HUES48 (cell line): ENCODE data around the gene C22orf23.

Experiments used
- H3K27ac ChIP-seq: one replicate; pipeline ENCODE4 v1.7.0; 2013; ENCODE audit warnings: low read depth, low read length, inconsistent platforms
- H3K27me3 ChIP-seq: 2 replicates; pipeline ENCODE4 v1.6.1; 2013; ENCODE audit warnings: mild to moderate bottlenecking, low read length; ENCODE audit not compliant: control insufficient read depth, insufficient read depth
- H3K36me3 ChIP-seq: 2 replicates; pipeline ENCODE4 v1.6.1; 2013; ENCODE audit warnings: low read length; ENCODE audit not compliant: control insufficient read depth, insufficient read depth
- H3K4me1 ChIP-seq: 2 replicates; pipeline ENCODE4 v1.6.1; 2013; ENCODE audit warnings: mild to moderate bottlenecking, low read length; ENCODE audit not compliant: control insufficient read depth, insufficient read depth
- H3K4me3 ChIP-seq: 2 replicates; pipeline ENCODE4 v1.5.1; 2013; ENCODE audit warnings: mild to moderate bottlenecking, low read depth, low read length
- H3K9ac ChIP-seq: 2 replicates; pipeline ENCODE4 v1.6.1; 2013; ENCODE audit warnings: mild to moderate bottlenecking, low read depth, low read length, moderate library complexity
- H3K9me3 ChIP-seq: 2 replicates; pipeline ENCODE4 v1.6.1; 2013; ENCODE audit warnings: low read length; ENCODE audit not compliant: control insufficient read depth, insufficient read depth

The C22orf23 gene

DNA sequence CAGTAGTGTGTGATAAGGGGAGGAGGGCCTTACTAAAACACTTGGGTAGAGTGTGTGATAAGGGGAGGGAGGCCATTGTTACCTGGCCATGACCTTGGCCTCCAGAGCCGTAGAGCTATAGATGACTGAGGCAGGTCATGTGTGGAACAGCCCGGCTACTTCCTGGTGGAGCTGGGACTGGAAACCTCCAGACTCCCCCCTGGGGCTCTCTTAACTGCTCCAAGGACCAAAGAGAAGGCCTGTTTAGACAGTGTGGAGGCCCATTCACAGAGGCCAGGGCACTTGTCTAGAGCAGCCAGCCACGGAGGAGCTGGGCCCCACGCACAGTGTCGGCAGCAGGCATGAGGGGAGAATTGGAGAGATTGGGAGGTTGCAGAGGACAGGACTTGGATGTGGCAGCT, 59.8 kb downstream of the C22orf23 start:
- Histone ChIP-seq H3K4me3 (no peak overlapping the region), H3K9me3 (no peaks in the 10 kb centered on the region), H3K36me3 (peaks cover 31% of the 10 kb centered on the region), H3K9ac (no peak overlapping the region), H3K27ac (no peak overlapping the region), H3K4me1 (peaks cover 25% of the 10 kb centered on the region), H3K27me3 (no peaks in the 10 kb centered on the region)
